Fibroblast of lung (primary cell): ENCODE measurements around the gene SLC10A1. TPM values are rescaled to one million over a fixed set of nuclear protein-coding genes. Genes with fewer than 3 reads are reported as not detected.
"Not testable (repeated sequence)": the region's sequence is repeated elsewhere in the genome, so short reads cannot be mapped to it uniquely, and the experiment has no call there.

ENCODE experiments used
- DNase-seq, 2 donors: peaks; one replicate each; pipeline versions ENCODE4 v3.0.0 to v3.0.0-alpha.2; 2010; ENCODE audit warnings: low read depth in 2 of 2
- H2AFZ ChIP-seq: 2 replicates; pipeline ENCODE4 v1.5.1; 2012; ENCODE audit warnings: low read length, control low read depth, inconsistent platforms
- H3K27ac ChIP-seq: 2 replicates; pipeline ENCODE4 v1.5.1; 2011; ENCODE audit warnings: low read length, control low read depth; ENCODE audit not compliant: insufficient read depth
- H3K27me3 ChIP-seq: 2 replicates; pipeline ENCODE4 v1.5.1; 2011; ENCODE audit warnings: mild to moderate bottlenecking, low read length; ENCODE audit not compliant: control insufficient read depth, insufficient read depth
- H3K36me3 ChIP-seq: 2 replicates; pipeline ENCODE4 v1.5.1; 2011; ENCODE audit warnings: low read length; ENCODE audit not compliant: control insufficient read depth, insufficient read depth
- H3K4me1 ChIP-seq: 2 replicates; pipeline ENCODE4 v1.5.1; 2011; ENCODE audit warnings: low read length; ENCODE audit not compliant: control insufficient read depth, insufficient read depth; ENCODE audit errors: extremely low read depth
- H3K4me2 ChIP-seq: 2 replicates; pipeline ENCODE4 v1.5.1; 2011; ENCODE audit warnings: low read length, control low read depth; ENCODE audit not compliant: insufficient read depth; ENCODE audit errors: extremely low read depth
- H3K4me3 ChIP-seq, 4 experiments: fragments of 200-600 bp in 1 of 4; sonication (generic) in 1 of 4; replicated peaks in 1 of 4; 2 replicates each; pipeline ENCODE4 v1.5.1; 2011 to 2016; ENCODE audit warnings: low read length in 4 of 4, low read depth in 3 of 4, mild to moderate bottlenecking in 3 of 4, control low read depth in 2 of 4, inconsistent platforms in 1 of 4, mixed read lengths in 1 of 4; ENCODE audit not compliant: insufficient read depth in 1 of 4; ENCODE audit errors: control extremely low read depth in 1 of 4
- H3K79me2 ChIP-seq: 2 replicates; pipeline ENCODE4 v1.5.1; 2012; ENCODE audit warnings: mild to moderate bottlenecking, low read length, inconsistent platforms; ENCODE audit not compliant: control insufficient read depth, insufficient read depth
- H3K9ac ChIP-seq: 2 replicates; pipeline ENCODE4 v1.5.1; 2011; ENCODE audit warnings: mild to moderate bottlenecking, low read length, control low read depth; ENCODE audit not compliant: insufficient read depth
- H3K9me3 ChIP-seq: 2 replicates; pipeline ENCODE4 v1.5.1; 2012; ENCODE audit warnings: low read depth, low read length; ENCODE audit not compliant: control insufficient read depth, insufficient read depth
- H4K20me1 ChIP-seq: 2 replicates; pipeline ENCODE4 v1.5.1; 2011; ENCODE audit warnings: low read length; ENCODE audit not compliant: control insufficient read depth, insufficient read depth; ENCODE audit errors: extremely low read depth
- CTCF ChIP-seq, 2 donors: IDR thresholded peaks in 1 of 2; conservative IDR thresholded peaks in 1 of 2; 1 replicate in 1 of 2; 2 replicates in 1 of 2; pipeline ENCODE4 v1.5.1; 2011 to 2012; ENCODE audit warnings: low read length in 2 of 2, control low read depth in 1 of 2, inconsistent platforms in 1 of 2, low read depth in 1 of 2, mild to moderate bottlenecking in 1 of 2
- EZH2 ChIP-seq: IDR thresholded peaks from 2 replicates; pipeline ENCODE4 v1.5.1; 2012; ENCODE audit warnings: low read length, control low read depth, mild to moderate bottlenecking; ENCODE audit errors: missing control alignments
- polyA plus RNA-seq, 2 donors: library from polyadenylated mRNA; depleted of rRNA in 1 of 2; stranded (reverse) in 1 of 2; unstranded in 1 of 2; fragments of >200 nt; gene quantifications; 2 replicates each; pipeline ENCODE4 v1.2.1, GENCODE V29; 2011 to 2012; ENCODE audit warnings: missing spikeins in 1 of 2
- total RNA-seq: library from RNA; depleted of rRNA; stranded (reverse); fragments of >200 nt; gene quantifications from 2 replicates; pipeline ENCODE4 v1.2.1, GENCODE V29; 2014

The SLC10A1 gene
- total and polyA plus RNA-seq, 2 donors (not counting 1 experiment from before 2014, with no cell fraction given): not detected

- Histone ChIP-seq H3K27me3 (no peaks in the 10 kb centered on the region), H3K27ac (no peak overlapping the region), H3K4me3 (no peak overlapping the region), H3K9me3 (no peaks in the 10 kb centered on the region), H3K79me2 (no peaks in the 10 kb centered on the region), H3K4me1 (no peaks in the 10 kb centered on the region), H4K20me1 (no peaks in the 10 kb centered on the region), H2AFZ (no peak overlapping the region), H3K9ac (no peak overlapping the region), H3K36me3 (no peaks in the 10 kb centered on the region), H3K4me2 (no peak overlapping the region)
- no peak for DNase-seq
- TF ChIP-seq CTCF (conservative IDR thresholded peaks at IDR 0.05 in 1 of 2, IDR thresholded peaks at IDR 0.05 in 1 of 2; ENCODE audit: low read depth in 1 of 2, low read length in 2 of 2): no peak
- TF ChIP-seq EZH2: no peak
Observed at GRCh38 chr14:69750495-69750894, 46.5 kb downstream of the SLC10A1 start.

- Histone ChIP-seq H3K27me3 (no peaks in the 10 kb centered on the region), H4K20me1 (no peaks in the 10 kb centered on the region), H3K4me3 (no peak overlapping the region), H3K36me3 (no peaks in the 10 kb centered on the region), H3K27ac (no peak overlapping the region), H3K9ac (no peak overlapping the region), H3K4me2 (no peak overlapping the region), H2AFZ (no peak overlapping the region), H3K9me3 (no peaks in the 10 kb centered on the region), H3K4me1 (no peaks in the 10 kb centered on the region), H3K79me2 (no peaks in the 10 kb centered on the region)
- TF ChIP-seq EZH2 (no peak), CTCF (conservative IDR thresholded peaks at IDR 0.05 in 1 of 2, IDR thresholded peaks at IDR 0.05 in 1 of 2; ENCODE audit: low read depth in 1 of 2, low read length in 2 of 2) (no peak)
- DNase-seq: no peak
Observed at GRCh38 chr14:69749956-69750355, 47.1 kb downstream of the SLC10A1 start.

GRCh38 chr14:69741055-69741454 is 56.0 kb downstream of the SLC10A1 start:
- Histone ChIP-seq H3K79me2 (no peaks in the 10 kb centered on the region), H3K4me2 (no peak overlapping the region), H2AFZ (no peak overlapping the region), H3K9me3 (no peaks in the 10 kb centered on the region), H4K20me1 (no peaks in the 10 kb centered on the region), H3K27me3 (peaks cover 5% of the 10 kb centered on the region), H3K4me3 (no peak overlapping the region), H3K9ac (no peak overlapping the region), H3K36me3 (no peaks in the 10 kb centered on the region), H3K4me1 (no peaks in the 10 kb centered on the region), H3K27ac (no peak overlapping the region)
- no peak for DNase-seq
- TF ChIP-seq EZH2: no peak
- no peak for TF ChIP-seq CTCF (conservative IDR thresholded peaks at IDR 0.05 in 1 of 2, IDR thresholded peaks at IDR 0.05 in 1 of 2; ENCODE audit: low read depth in 1 of 2, low read length in 2 of 2)

- not testable (repeated sequence) for DNase-seq, H3K9ac ChIP-seq, H3K36me3 ChIP-seq, H3K4me1 ChIP-seq, H4K20me1 ChIP-seq, H2AFZ ChIP-seq, H3K27ac ChIP-seq, H3K27me3 ChIP-seq, H3K4me2 ChIP-seq, H3K4me3 ChIP-seq, H3K79me2 ChIP-seq, H3K9me3 ChIP-seq
Observed at GRCh38 chr14:69736405-69736804, 60.6 kb downstream of the SLC10A1 start.

GRCh38 chr14:69731919-69732598 is 65.0 kb downstream of the SLC10A1 start:
- H3K9me3 ChIP-seq, H3K9ac ChIP-seq, H3K4me1 ChIP-seq, H3K36me3 ChIP-seq, DNase-seq, H3K27ac ChIP-seq, H2AFZ ChIP-seq, H4K20me1 ChIP-seq, H3K27me3 ChIP-seq, H3K4me2 ChIP-seq, H3K4me3 ChIP-seq, H3K79me2 ChIP-seq: not testable (repeated sequence)
